Hippocampal formation (tissue), 2 donors: ENCODE measurements around the gene IFNL1.
"Not testable (repeated sequence)": the region's sequence is repeated elsewhere in the genome, so short reads cannot be mapped to it uniquely, and the experiment has no call there.

ENCODE experiments used
- DNase-seq, 2 donors: peaks; one replicate each; lab custom pipeline; 2025; lab: John Stamatoyannopoulos, UW

The IFNL1 gene

GRCh38 chr19:39270036-39270871 is 26.0 kb upstream of the IFNL1 start:
- no peak for DNase-seq

GRCh38 chr19:39273859-39274258 is 22.3 kb upstream of the IFNL1 start:
- DNase-seq = not testable (repeated sequence)

- no peak for DNase-seq
Observed at GRCh38 chr19:39275578-39275977, 20.6 kb upstream of the IFNL1 start.

- no peak for DNase-seq
Observed at GRCh38 chr19:39276740-39277139, 19.5 kb upstream of the IFNL1 start.

GRCh38 chr19:39277598-39277997 is 18.6 kb upstream of the IFNL1 start:
- DNase-seq = no peak

- DNase-seq = no peak
Observed at GRCh38 chr19:39282021-39282420, 14.2 kb upstream of the IFNL1 start.

GRCh38 chr19:39284032-39284431 is 12.2 kb upstream of the IFNL1 start:
- DNase-seq = no peak

- no peak for DNase-seq
Observed at GRCh38 chr19:39293394-39293793, 2.8 kb upstream of the IFNL1 start.

DNA sequence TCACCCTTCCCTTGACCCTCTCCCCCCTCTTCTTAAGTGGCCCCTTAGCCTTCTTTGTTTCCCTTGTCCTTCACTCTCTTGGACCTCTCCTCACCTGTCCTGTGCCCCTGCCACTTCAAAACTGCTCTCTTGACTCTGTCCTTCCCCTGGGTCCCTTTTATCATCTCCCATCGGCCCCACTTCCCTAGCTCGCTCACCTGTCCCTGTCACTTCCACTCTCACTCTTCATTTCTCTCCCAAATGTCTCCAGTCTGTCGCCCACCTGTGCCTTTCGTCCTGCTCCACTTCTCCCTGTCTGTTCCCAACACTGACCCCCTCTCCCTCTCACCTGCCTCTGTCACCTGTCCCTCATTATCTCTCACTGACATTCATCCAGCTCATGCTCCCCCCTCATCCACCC is 699 bp downstream of the IFNL1 start:
- no peak for DNase-seq

DNA sequence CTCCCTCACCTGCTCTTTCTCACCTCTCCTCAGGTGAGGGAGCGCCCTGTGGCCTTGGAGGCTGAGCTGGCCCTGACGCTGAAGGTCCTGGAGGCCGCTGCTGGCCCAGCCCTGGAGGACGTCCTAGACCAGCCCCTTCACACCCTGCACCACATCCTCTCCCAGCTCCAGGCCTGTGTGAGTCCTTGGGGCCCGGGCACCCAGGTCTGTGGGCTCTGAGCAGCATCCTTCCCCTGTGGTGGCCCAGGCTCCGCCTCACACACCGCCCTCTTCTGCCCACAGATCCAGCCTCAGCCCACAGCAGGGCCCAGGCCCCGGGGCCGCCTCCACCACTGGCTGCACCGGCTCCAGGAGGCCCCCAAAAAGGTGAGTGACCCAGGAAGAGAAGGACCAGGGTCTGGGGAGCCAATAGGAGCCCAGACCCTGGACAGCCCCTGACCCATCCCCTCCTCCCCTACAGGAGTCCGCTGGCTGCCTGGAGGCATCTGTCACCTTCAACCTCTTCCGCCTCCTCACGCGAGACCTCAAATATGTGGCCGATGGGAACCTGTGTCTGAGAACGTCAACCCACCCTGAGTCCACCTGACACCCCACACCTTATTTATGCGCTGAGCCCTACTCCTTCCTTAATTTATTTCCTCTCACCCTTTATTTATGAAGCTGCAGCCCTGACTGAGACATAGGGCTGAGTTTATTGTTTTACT is 1.9 kb downstream of the IFNL1 start:
- no peak for DNase-seq

- DNase-seq = no peak
Observed at GRCh38 chr19:39299404-39299803, 3.2 kb downstream of the IFNL1 start.

DNA sequence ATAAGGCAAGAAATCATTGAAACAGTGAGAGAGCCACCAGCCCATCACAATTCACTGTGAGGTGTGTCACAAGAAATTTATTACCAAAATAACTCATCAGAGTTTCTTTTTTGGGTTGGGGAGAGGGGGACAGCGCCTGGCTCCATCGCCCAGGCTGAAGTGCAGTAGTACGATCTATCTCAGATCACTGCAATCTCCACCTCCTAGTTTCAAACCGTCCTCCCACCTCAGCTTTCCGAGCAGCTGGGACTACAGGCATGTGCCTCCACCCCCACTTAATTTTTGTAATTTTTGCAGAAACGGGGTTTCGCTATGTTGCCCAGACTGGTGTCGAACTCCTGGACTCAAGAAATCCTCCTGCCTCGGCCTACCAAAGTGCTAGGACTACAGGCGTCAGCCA is 3.6 kb downstream of the IFNL1 start:
- DNase-seq = no peak

GRCh38 chr19:39301021-39301420 is 4.8 kb downstream of the IFNL1 start:
- no peak for DNase-seq

DNA sequence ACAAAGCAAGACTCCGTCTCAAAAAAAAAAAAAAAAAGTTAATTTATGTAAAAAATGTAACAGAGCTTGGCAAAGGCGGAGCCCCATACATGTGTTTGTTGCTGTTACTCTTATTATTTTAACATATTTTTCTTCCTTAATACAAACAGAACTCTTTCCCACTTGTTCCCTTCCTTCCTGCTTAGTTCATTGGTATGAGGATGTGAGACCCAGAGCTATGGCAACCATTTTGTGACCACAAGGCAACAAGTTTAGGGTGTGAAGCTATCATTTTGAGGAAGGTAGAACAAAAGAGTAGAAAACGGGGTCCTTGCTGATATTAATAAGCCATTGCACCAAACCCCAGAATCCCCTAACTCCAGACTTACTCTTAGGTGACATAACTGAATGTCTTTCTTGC is 5.4 kb downstream of the IFNL1 start:
- DNase-seq = no peak

- no peak for DNase-seq
Observed at GRCh38 chr19:39303373-39304184, 7.4 kb downstream of the IFNL1 start.

GRCh38 chr19:39304185-39304513 is 7.9 kb downstream of the IFNL1 start:
- no peak for DNase-seq

- no peak for DNase-seq
Observed at GRCh38 chr19:39304701-39305571, 8.7 kb downstream of the IFNL1 start.

- DNase-seq = no peak
Observed at GRCh38 chr19:39306075-39306474, 9.9 kb downstream of the IFNL1 start.

- no peak for DNase-seq
Observed at GRCh38 chr19:39307046-39307821, 11.0 kb downstream of the IFNL1 start.

DNA sequence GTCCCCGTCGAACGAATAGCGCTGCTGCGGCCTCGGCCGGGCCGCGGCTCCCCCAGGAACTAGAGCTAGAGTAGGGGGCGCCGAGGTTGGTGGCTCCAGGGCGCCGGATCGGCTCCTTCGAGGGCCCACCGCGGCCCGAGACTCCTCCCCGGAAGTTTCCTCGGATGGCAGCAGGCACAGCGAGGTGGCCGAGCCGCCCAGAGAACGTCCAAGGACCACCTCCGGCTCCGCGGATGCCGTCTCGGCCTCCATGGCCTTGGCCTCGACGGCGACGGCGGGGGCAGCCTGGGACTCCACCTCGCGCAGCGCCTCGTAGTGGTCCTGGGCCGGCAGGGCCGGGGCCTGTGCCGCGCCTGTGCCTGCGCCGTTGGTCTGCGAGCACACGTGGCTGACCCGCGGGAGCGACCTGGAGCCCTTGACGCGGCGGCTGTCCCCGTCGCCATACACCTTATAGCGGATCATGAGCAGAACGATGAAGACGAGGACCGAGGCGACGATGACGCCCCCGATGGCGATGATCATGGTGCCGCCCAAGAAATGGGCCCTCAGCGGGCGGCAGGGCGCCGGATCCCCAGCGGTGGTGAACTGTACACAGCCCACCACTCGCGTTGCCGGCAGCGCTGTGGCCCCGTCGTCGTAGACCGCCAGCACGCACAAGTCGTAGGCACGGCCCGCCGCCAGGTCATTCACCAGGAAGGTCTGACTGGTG is 11.8 kb downstream of the IFNL1 start:
- DNase-seq = no peak
